T-cell (primary cell): Measurements from ENCODE around the gene GFAP. TPM values are rescaled to one million over a fixed set of nuclear protein-coding genes. Genes with fewer than 3 reads are reported as not detected.
A peak's percentile ranks its signal among the peaks of the same experiment; 100 is the strongest.

Experiments
- ATAC-seq, 4 experiments: fragments of 200-7000 bp in 3 of 4; fragments of 150-1000 bp in 1 of 4; cut with Tn5 transposase; replicated peaks in 1 of 4; 1 replicate in 3 of 4; 2 replicates in 1 of 4; pipeline ENCODE4 v1.10.0; 2021; ENCODE audit warnings: moderate library complexity in 3 of 4, mild to moderate bottlenecking in 2 of 4, moderate number of reproducible peaks in 1 of 4
- CTCF ChIA-PET, 2 donors: fragments of 300-600 bp; sonication (Branson Sonifier 250); formaldehyde crosslinking; loops; one replicate each; lab custom pipeline; 2022; ENCODE audit warnings: antibody characterized with exemption in 2 of 2; lab: Charles Lee
- POLR2A ChIA-PET, 2 donors: fragments of 300-600 bp; sonication (Branson Sonifier 250); formaldehyde crosslinking; loops; one replicate each; lab custom pipeline; 2022; ENCODE audit warnings: antibody characterized with exemption in 2 of 2; lab: Charles Lee
- DNase-seq, 35 experiments: peaks; one replicate each; pipeline versions ENCODE4 v3.0.0 to v3.0.0-alpha.2; 2013 to 2023
- H3K27ac ChIP-seq: one replicate; pipeline ENCODE4 v1.5.1; 2013; ENCODE audit warnings: low read length
- H3K27me3 ChIP-seq, 2 experiments: replicated peaks in 1 of 2; 1 replicate in 1 of 2; 2 replicates in 1 of 2; pipeline versions ENCODE4 v1.6.1 to v1.7.0; 2013; ENCODE audit warnings: low read length in 1 of 2, mixed read lengths in 1 of 2; ENCODE audit not compliant: control insufficient read depth in 2 of 2, insufficient read depth in 2 of 2; ENCODE audit errors: extremely low read depth in 1 of 2
- H3K36me3 ChIP-seq, 2 donors: 1 replicate in 1 of 2; 2 replicates in 1 of 2; pipeline versions ENCODE4 v1.6.1 to v1.7.0; 2013; ENCODE audit warnings: low read length in 1 of 2; ENCODE audit not compliant: control insufficient read depth in 2 of 2, insufficient read depth in 1 of 2; ENCODE audit errors: extremely low read depth in 1 of 2
- H3K4me1 ChIP-seq, 2 experiments: 1 replicate in 1 of 2; 2 replicates in 1 of 2; pipeline versions ENCODE4 v1.6.1 to v1.7.0; 2013; ENCODE audit warnings: low read length in 2 of 2, mixed read lengths in 1 of 2; ENCODE audit not compliant: insufficient read depth in 2 of 2, control insufficient read depth in 1 of 2; ENCODE audit errors: extremely low read depth in 1 of 2
- H3K4me3 ChIP-seq, 2 donors: 1 replicate in 1 of 2; 2 replicates in 1 of 2; pipeline versions ENCODE4 v1.5.1 to v1.7.0; 2013; ENCODE audit warnings: mild to moderate bottlenecking in 2 of 2, low read length in 1 of 2, moderate library complexity in 1 of 2; ENCODE audit not compliant: control insufficient read depth in 1 of 2; ENCODE audit errors: extremely low read depth in 1 of 2
- H3K9me3 ChIP-seq: 2 replicates; pipeline ENCODE4 v1.7.0; 2013
- H3K27ac Mint-ChIP-seq, 2 donors: one replicate each; pipeline ENCODE4 v1.8.0; 2020 to 2021; ENCODE audit warnings: mild to moderate bottlenecking in 2 of 2, mixed read lengths in 2 of 2
- H3K27me3 Mint-ChIP-seq, 2 donors: one replicate each; pipeline ENCODE4 v1.8.0; 2021 to 2022; ENCODE audit warnings: mixed read lengths in 2 of 2
- H3K36me3 Mint-ChIP-seq: one replicate; pipeline ENCODE4 v1.8.0; 2021; ENCODE audit warnings: mixed read lengths
- H3K4me1 Mint-ChIP-seq, 3 donors: one replicate each; pipeline ENCODE4 v1.8.0; 2020 to 2022; ENCODE audit warnings: mixed read lengths in 3 of 3, mild to moderate bottlenecking in 1 of 3
- H3K4me3 Mint-ChIP-seq, 3 donors: one replicate each; pipeline ENCODE4 v1.8.0; 2020 to 2022; ENCODE audit warnings: mild to moderate bottlenecking in 3 of 3, mixed read lengths in 3 of 3, moderate library complexity in 3 of 3
- H3K9me3 Mint-ChIP-seq, 3 donors: one replicate each; pipeline ENCODE4 v1.8.0; 2020 to 2022; ENCODE audit warnings: mixed read lengths in 3 of 3
- WGBS: methylation state at CpG from one replicate; pipeline ENCODE4 v1.1.5; 2013; ENCODE audit warnings: missing lambda C conversion rate; ENCODE audit not compliant: insufficient coverage; 5-methylcytosine and 5-hydroxymethylcytosine counted together
- total RNA-seq, 35 experiments: library from RNA in 6 of 35; stranded (reverse) in 6 of 35; fragments of 120-200 nt in 1 of 35; gene quantifications; one replicate each; pipeline versions ENCODE4 v1.2.1 to v1.2.4 and lab custom pipeline; 2013 to 2026

GFAP gene
- total RNA-seq, 5 donors from 2014 or later (not counting 1 experiment from before 2014, with no cell fraction given) = not detected

DNA sequence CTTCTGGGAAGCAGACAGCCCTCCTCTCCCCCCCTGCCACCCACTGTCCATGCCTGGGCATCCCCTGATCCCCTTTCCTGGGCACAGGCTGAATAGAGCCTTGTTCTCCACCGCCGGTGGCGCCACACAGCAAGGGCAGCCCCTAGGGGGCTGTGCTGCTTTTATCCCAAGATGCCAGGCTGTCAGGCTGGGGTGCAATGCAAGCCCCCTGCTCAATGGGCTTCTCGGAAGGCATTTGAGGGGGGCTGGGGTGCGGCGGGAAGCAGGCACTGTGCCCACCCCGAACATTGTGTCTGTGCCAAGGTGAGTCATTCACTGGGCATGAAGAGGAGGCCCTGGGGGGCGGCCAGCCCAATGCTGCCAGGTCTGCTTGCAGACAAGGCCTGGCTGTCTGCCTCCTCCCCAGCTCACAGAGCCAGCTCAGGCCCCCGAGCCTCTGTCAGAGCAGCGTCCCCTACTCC is 1.5 kb upstream of the GFAP start:
- H3K4me3 ChIP-seq = no peak overlapping the region
- no peak overlapping the region for H3K4me3 Mint-ChIP-seq
- 84% methylated on average over 8 of the region's 10 CpGs for WGBS
- H3K27me3 Mint-ChIP-seq = peaks cover 28 to 42% of the 10 kb centered on the region in 2 donors
- POLR2A ChIA-PET = interaction anchor here in 1 of 2 donors (0.6 kb wide), 1 partner anchor 93 kb away, joined by 3 read pairs; no protein-coding TSS in a partner anchor
- H3K27me3 ChIP-seq = peaks cover 2 to 67% of the 10 kb centered on the region in 2 experiments
- H3K36me3 Mint-ChIP-seq = no peaks in the 10 kb centered on the region
- DNase-seq (no peak), ATAC-seq (no peak)
- no peaks in the 10 kb centered on the region for H3K36me3 ChIP-seq
- no peaks in the 10 kb centered on the region for H3K9me3 ChIP-seq
- H3K4me1 ChIP-seq = no peaks in the 10 kb centered on the region
- H3K4me1 Mint-ChIP-seq = peaks cover 2 to 7% (median 6%) of the 10 kb centered on the region in 3 donors
- no peak overlapping the region for H3K27ac ChIP-seq
- no peak overlapping the region for H3K27ac Mint-ChIP-seq
- CTCF ChIA-PET = no interaction called here
- H3K9me3 Mint-ChIP-seq = no peaks in the 10 kb centered on the region

DNA sequence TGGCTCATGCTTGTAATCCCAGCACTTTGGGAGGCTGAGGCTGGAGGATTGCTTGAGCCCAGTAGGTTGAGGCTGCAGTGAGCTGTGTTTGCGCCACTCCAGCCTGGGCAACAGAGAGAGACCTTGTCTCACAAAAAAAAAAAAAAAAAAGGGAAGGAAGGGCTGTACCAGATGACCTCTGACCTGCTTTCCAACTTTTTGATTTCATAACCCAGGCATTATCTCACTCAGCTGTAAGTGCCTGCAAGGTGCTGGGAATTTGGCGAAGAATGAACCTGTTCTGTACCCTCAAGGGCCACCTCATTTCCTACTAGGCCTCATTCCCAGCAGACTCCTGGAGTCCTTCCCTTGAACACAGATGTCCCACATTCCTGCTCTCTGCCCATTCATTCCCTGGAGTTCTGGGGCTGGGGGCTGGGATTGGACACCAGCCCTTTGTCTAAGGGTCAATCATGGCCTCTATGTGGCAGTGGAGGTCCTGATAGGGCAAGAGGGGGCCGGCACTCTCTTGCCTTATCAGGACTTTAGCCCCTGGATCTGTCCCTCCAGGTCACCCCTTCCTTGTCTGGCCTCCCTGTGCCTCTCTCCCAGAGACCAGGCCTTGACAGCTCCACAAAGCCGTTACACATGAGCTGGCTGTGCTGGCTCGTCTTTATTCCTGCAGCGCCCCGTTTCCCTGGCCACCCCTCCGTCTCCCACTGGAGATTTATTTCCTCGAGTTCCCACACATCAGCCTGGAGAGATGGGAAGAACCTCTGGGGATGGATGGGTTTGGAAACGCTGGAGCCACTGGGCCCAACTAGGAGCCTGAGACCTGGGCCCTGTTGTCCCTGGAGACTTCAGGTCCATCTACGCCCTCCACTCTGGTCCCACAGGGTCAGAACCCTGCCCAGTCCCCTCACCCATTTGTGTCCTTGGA is 821 bp upstream of the GFAP start:
- ChIA-PET CTCF (interaction anchor here in 1 of 2 donors (0.7 kb wide), 1 partner anchor 192 kb away, joined by 3 read pairs; no protein-coding TSS in a partner anchor), POLR2A (no interaction called here)
- Mint-ChIP-seq H3K9me3 (no peaks in the 10 kb centered on the region), H3K36me3 (no peaks in the 10 kb centered on the region), H3K27me3 (peaks cover 23 to 40% of the 10 kb centered on the region in 2 donors), H3K4me3 (no peak overlapping the region), H3K27ac (no peak overlapping the region), H3K4me1 (peaks cover 2 to 9% (median 7%) of the 10 kb centered on the region in 3 donors)
- Histone ChIP-seq H3K27ac (no peak overlapping the region), H3K4me3 (no peak overlapping the region), H3K4me1 (peaks cover 0 to 7% of the 10 kb centered on the region in 2 experiments), H3K36me3 (no peaks in the 10 kb centered on the region), H3K27me3 (peaks cover 2 to 68% of the 10 kb centered on the region in 2 experiments), H3K9me3 (no peaks in the 10 kb centered on the region)
- 94% methylated on average over 2 of the region's 11 CpGs for WGBS
- ATAC-seq = no peak
- DNase-seq = no peak

DNA sequence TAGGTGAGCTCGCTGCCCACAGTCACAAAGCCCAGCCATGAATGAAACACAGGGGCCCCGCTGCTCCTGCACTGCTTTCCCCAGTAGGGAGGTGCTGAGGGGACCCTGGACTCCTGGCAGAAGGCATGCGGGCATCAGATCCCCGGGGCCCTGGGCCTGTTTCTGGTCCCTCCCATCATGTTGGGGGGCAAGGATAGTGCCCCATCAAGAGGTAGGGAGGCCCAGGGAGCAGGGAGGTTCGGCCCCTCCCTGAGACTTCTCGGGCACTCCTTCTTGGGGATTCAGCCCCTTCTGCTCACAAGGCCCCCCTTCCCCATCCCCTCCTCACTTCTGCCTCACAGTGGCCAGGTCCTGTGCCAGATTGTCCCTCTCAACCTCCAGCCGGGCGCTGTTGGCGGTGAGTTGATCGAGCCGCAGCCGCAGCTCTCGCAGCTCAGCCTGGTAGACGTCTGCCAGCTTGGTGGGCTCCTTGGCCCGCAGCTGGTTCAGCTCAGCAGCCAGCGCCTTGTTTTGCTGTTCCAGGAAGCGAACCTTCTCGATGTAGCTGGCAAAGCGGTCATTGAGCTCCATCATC is 515 bp downstream of the GFAP start:
- Mint-ChIP-seq H3K4me3 (no peak overlapping the region), H3K27ac (no peak overlapping the region), H3K9me3 (no peaks in the 10 kb centered on the region), H3K4me1 (peaks cover 8 to 13% (median 12%) of the 10 kb centered on the region in 3 donors), H3K36me3 (no peaks in the 10 kb centered on the region), H3K27me3 (peaks cover 25 to 37% of the 10 kb centered on the region in 2 donors)
- H3K27me3 ChIP-seq = peaks cover 2 to 69% of the 10 kb centered on the region in 2 experiments
- H3K9me3 ChIP-seq = no peaks in the 10 kb centered on the region
- DNase-seq = no peak
- H3K27ac ChIP-seq = no peak overlapping the region
- no peak overlapping the region for H3K4me3 ChIP-seq
- peaks cover 0 to 12% of the 10 kb centered on the region in 2 experiments for H3K4me1 ChIP-seq
- no peak for ATAC-seq
- POLR2A ChIA-PET = no interaction called here
- CTCF ChIA-PET = no interaction called here
- WGBS = 85% methylated on average over 17 of the region's 19 CpGs
- H3K36me3 ChIP-seq = no peaks in the 10 kb centered on the region

- Histone ChIP-seq H3K4me1 (peaks cover 0 to 12% of the 10 kb centered on the region in 2 experiments), H3K27me3 (peaks cover 2 to 68% of the 10 kb centered on the region in 2 experiments), H3K4me3 (no peak overlapping the region), H3K27ac (no peak overlapping the region), H3K36me3 (no peaks in the 10 kb centered on the region), H3K9me3 (no peaks in the 10 kb centered on the region)
- Mint-ChIP-seq H3K4me3 (no peak overlapping the region), H3K9me3 (no peaks in the 10 kb centered on the region), H3K4me1 (peaks cover 8 to 13% (median 12%) of the 10 kb centered on the region in 3 donors), H3K27ac (no peak overlapping the region), H3K36me3 (no peaks in the 10 kb centered on the region), H3K27me3 (peaks cover 25 to 37% of the 10 kb centered on the region in 2 donors)
- ChIA-PET POLR2A (no interaction called here), CTCF (no interaction called here)
- ATAC-seq (no peak), DNase-seq (no peak)
- 70% methylated on average over 4 of the region's 4 CpGs for WGBS
These were observed 1.2 kb downstream of the GFAP start for GRCh38 chr17:44914148-44914547.

GRCh38 chr17:44913676-44914075 is 1.6 kb downstream of the GFAP start:
- WGBS = no CpG with 5 or more reads among the region's 6 CpGs
- H3K4me3 Mint-ChIP-seq = no peak overlapping the region

More at GRCh38 chr17:44913676-44914075, 1.6 kb downstream of the GFAP start:
- CTCF ChIA-PET = no interaction called here
- Mint-ChIP-seq H3K4me1 (peaks cover 8 to 13% (median 12%) of the 10 kb centered on the region in 3 donors), H3K27me3 (peaks cover 25 to 37% of the 10 kb centered on the region in 2 donors), H3K36me3 (no peaks in the 10 kb centered on the region), H3K9me3 (no peaks in the 10 kb centered on the region), H3K27ac (peak overlapping the region in 1 of 2 donors; percentile 5)
- H3K4me3 ChIP-seq = no peak overlapping the region
- H3K4me1 ChIP-seq = peaks cover 0 to 12% of the 10 kb centered on the region in 2 experiments
- H3K36me3 ChIP-seq = no peaks in the 10 kb centered on the region
- ATAC-seq (no peak), DNase-seq (no peak)
- no peaks in the 10 kb centered on the region for H3K9me3 ChIP-seq
- POLR2A ChIA-PET = no interaction called here
- H3K27ac ChIP-seq = no peak overlapping the region
- peaks cover 2 to 68% of the 10 kb centered on the region in 2 experiments for H3K27me3 ChIP-seq
